ENCODE results near the gene CCDC142.

CCDC142 gene

GRCh38 chr2:74507145-74507925 lies 24.5 kb upstream of the CCDC142 start, which contains the start of gene PCGF1:
TSS of gene PCGF1 (minus strand) at chr2:74507695. CDS start at chr2:74507668, 27 bp downstream.
- peaks cover 21% of the 10 kb centered on the region for H3K27me3 ChIP-seq (ENCODE audit: control insufficient read depth, low read length)
- peak within 1 kb of the TSS; percentile 97 for H3K4me3 ChIP-seq (ENCODE audit: low read length)
- TF ChIP-seq CTCF (IDR thresholded peaks at IDR 0.05; ENCODE audit: low read depth, low read length, poor library complexity, severe bottlenecking) (peak; percentile 84), EZH2phosphoT487 (IDR thresholded peaks at IDR 0.05; ENCODE audit: borderline replicate concordance, low read length) (no peak)

GRCh38 chr2:74505448-74506246 lies 22.8 kb upstream of the CCDC142 start:
- Histone ChIP-seq H3K9me3 (ENCODE audit: control insufficient read depth, insufficient read depth, low read length) (no peaks in the 10 kb centered on the region), H3K4me2 (ENCODE audit: low read length) (peak overlapping the region; percentile 71), H3K9me2 (replicated peaks; ENCODE audit: control insufficient read depth, low read length) (no peaks in the 10 kb centered on the region), H3F3A (ENCODE audit: control insufficient read depth, insufficient read depth) (0 out of 2 replicates have a peak, but pooled peaks cover 3% of the 10 kb centered on the region), H3K27me3 (ENCODE audit: control insufficient read depth, low read length) (peaks cover 29% of the 10 kb centered on the region), H3K27ac (ENCODE audit: low read depth, low read length) (no peak overlapping the region), H3K79me2 (ENCODE audit: control insufficient read depth, low read length) (peaks cover 13% of the 10 kb centered on the region), H4K20me1 (ENCODE audit: control insufficient read depth, insufficient read depth, low read depth, low read length) (no peaks in the 10 kb centered on the region), H3K4me1 (ENCODE audit: control insufficient read depth, low read length) (peaks cover 41% of the 10 kb centered on the region), H3K36me3 (ENCODE audit: control insufficient read depth, low read length) (peaks cover 14% of the 10 kb centered on the region), H3K4me3 (ENCODE audit: low read length) (0 out of 2 replicates have a peak overlapping the region, but pooled peaks have one; percentile 4)
- no peak for TF ChIP-seq EZH2phosphoT487 (IDR thresholded peaks at IDR 0.05; ENCODE audit: borderline replicate concordance, low read length)
- no peak for TF ChIP-seq CTCF (IDR thresholded peaks at IDR 0.05; ENCODE audit: low read depth, low read length, poor library complexity, severe bottlenecking)

More at GRCh38 chr2:74507145-74507925, 24.5 kb upstream of the CCDC142 start, which contains the start of gene PCGF1:
- peaks cover 40% of the 10 kb centered on the region for H3K4me1 ChIP-seq (ENCODE audit: control insufficient read depth, low read length)
- no peaks in the 10 kb centered on the region for H4K20me1 ChIP-seq (ENCODE audit: control insufficient read depth, insufficient read depth, low read depth, low read length)
- peak within 1 kb of the TSS; percentile 71 for H3K4me2 ChIP-seq (ENCODE audit: low read length)
- H3K9me3 ChIP-seq (ENCODE audit: control insufficient read depth, insufficient read depth, low read length) = no peaks in the 10 kb centered on the region
- peak within 1 kb of the TSS; percentile 86 for H3K27ac ChIP-seq (ENCODE audit: low read depth, low read length)
- H3F3A ChIP-seq (ENCODE audit: control insufficient read depth, insufficient read depth) = 0 out of 2 replicates have a peak, but pooled peaks cover 3% of the 10 kb centered on the region
- no peaks in the 10 kb centered on the region for H3K9me2 ChIP-seq (replicated peaks; ENCODE audit: control insufficient read depth, low read length)
- peaks cover 13% of the 10 kb centered on the region for H3K79me2 ChIP-seq (ENCODE audit: control insufficient read depth, low read length)
- H3K36me3 ChIP-seq (ENCODE audit: control insufficient read depth, low read length) = peaks cover 14% of the 10 kb centered on the region

GRCh38 chr2:74504591-74504990 lies 21.8 kb upstream of the CCDC142 start:
- no peaks in the 10 kb centered on the region for H3K9me2 ChIP-seq (replicated peaks; ENCODE audit: control insufficient read depth, low read length)
- no peak overlapping the region for H3K4me2 ChIP-seq (ENCODE audit: low read length)
- peaks cover 13% of the 10 kb centered on the region for H3K79me2 ChIP-seq (ENCODE audit: control insufficient read depth, low read length)
- H3K36me3 ChIP-seq (ENCODE audit: control insufficient read depth, low read length) = peaks cover 14% of the 10 kb centered on the region
- H3F3A ChIP-seq (ENCODE audit: control insufficient read depth, insufficient read depth) = 0 out of 2 replicates have a peak, but pooled peaks cover 2% of the 10 kb centered on the region
- H3K9me3 ChIP-seq (ENCODE audit: control insufficient read depth, insufficient read depth, low read length) = no peaks in the 10 kb centered on the region
- no peak for TF ChIP-seq EZH2phosphoT487 (IDR thresholded peaks at IDR 0.05; ENCODE audit: borderline replicate concordance, low read length)
- TF ChIP-seq CTCF (IDR thresholded peaks at IDR 0.05; ENCODE audit: low read depth, low read length, poor library complexity, severe bottlenecking) = no peak
- peaks cover 41% of the 10 kb centered on the region for H3K4me1 ChIP-seq (ENCODE audit: control insufficient read depth, low read length)
- peaks cover 39% of the 10 kb centered on the region for H3K27me3 ChIP-seq (ENCODE audit: control insufficient read depth, low read length)
- H3K27ac ChIP-seq (ENCODE audit: low read depth, low read length) = no peak overlapping the region
- no peak overlapping the region for H3K4me3 ChIP-seq (ENCODE audit: low read length)
- no peaks in the 10 kb centered on the region for H4K20me1 ChIP-seq (ENCODE audit: control insufficient read depth, insufficient read depth, low read depth, low read length)

All from DOHH2 (cell line).